Uterus (tissue), 2 donors: ENCODE data around the gene MYZAP.

Experiments used
- CTCF ChIP-seq, 4 experiments: fragments of 200-600 bp in 2 of 4; fragments of 450-650 bp in 2 of 4; sonication (generic) in 2 of 4; IDR thresholded peaks; one replicate each; pipeline ENCODE4 v1.5.1; 2016 to 2019; ENCODE audit warnings: antibody characterized with exemption in 4 of 4, mild to moderate bottlenecking in 2 of 4, moderate library complexity in 1 of 4
- POLR2A ChIP-seq, 2 donors: fragments of 450-650 bp; IDR thresholded peaks; one replicate each; pipeline ENCODE4 v1.6.1; 2016; ENCODE audit warnings: antibody characterized with exemption in 2 of 2, mild to moderate bottlenecking in 1 of 2, moderate library complexity in 1 of 2

GRCh38 chr15:57589281-57589680, 2.4 kb upstream of the MYZAP start:
- TF ChIP-seq CTCF (IDR thresholded peaks at IDR 0.05), result no peak
- no peak for TF ChIP-seq POLR2A (IDR thresholded peaks at IDR 0.05)
